GM12892 (cell line): ENCODE measurements around the gene PIK3AP1.

Source experiments
- POLR2A ChIP-seq: IDR thresholded peaks from 2 replicates; pipeline ENCODE4 v1.6.1; 2011; ENCODE audit warnings: low read depth, low read length, control low read depth
- POLR2AphosphoS5 ChIP-seq: IDR thresholded peaks from 2 replicates; pipeline ENCODE4 v1.6.1; 2011; ENCODE audit warnings: low read depth, low read length, control low read depth
- TAF1 ChIP-seq: IDR thresholded peaks from 2 replicates; pipeline ENCODE4 v1.6.1; 2011; ENCODE audit warnings: low read depth, mild to moderate bottlenecking, control low read depth, low read length, borderline replicate concordance

- TF ChIP-seq POLR2AphosphoS5: no peak
- no peak for TF ChIP-seq POLR2A
- TF ChIP-seq TAF1: no peak
Measured at GRCh38 chr10:96616961-96617360, 103.4 kb downstream of the PIK3AP1 start.
